Measurements from ENCODE around the gene SPTB.
"Not testable (repeated sequence)": the region's sequence is repeated elsewhere in the genome, so short reads cannot be mapped to it uniquely, and the experiment has no call there.

Gene SPTB

DNA sequence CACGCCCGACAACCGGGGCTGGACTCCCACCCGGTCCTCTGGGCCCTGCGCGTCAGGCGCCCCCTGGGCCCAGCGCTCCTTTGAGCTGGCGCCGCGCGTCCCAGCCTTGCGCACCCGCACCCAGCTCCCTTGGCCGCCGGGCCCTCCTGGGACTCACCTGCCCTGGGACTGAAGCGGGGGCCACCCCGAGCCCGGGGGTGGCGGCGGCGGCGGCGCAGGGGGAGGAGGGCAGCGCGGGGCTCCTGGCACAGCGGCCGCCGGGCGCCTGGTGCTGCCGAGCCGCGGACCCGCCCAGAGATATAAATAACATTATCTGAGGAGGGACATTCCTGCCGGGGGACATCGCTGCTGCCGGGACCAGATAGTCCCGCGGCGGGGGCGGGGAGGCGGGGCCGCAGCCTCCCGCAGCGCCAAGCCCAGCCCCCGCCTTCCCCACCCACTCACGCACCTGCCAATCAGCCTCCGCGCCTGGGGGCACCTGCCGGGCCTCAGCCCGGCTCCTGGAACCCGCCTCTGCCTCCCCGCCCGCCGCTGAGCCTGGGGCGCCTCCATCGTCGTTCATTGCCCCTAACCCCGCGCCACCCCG, at the start of gene SPTB:
TSS of gene SPTB (minus strand) at position 273 of the 586 bp plus-strand sequence. CDS start 56,813 bp downstream, outside the sequence.
- peak; percentile 66 to 72 for DNase-seq

DNA sequence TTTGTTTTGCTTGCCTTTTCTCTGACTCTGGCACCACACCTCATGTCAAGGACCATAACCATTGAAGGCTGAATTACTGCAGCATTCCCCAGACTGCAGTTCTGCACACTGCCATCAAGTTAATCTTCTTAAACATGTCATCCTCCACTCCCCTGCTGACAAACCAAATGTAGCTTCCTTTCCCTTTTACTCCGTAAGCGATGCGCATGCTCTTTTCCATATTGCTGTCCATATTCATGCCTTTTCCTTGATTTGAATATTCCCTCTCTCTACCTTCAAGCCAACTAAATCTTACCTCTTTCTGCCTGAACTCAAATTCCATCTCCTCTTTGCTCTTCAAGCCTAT, 49.3 kb upstream of the SPTB start:
- DNase-seq: no peak

DNA sequence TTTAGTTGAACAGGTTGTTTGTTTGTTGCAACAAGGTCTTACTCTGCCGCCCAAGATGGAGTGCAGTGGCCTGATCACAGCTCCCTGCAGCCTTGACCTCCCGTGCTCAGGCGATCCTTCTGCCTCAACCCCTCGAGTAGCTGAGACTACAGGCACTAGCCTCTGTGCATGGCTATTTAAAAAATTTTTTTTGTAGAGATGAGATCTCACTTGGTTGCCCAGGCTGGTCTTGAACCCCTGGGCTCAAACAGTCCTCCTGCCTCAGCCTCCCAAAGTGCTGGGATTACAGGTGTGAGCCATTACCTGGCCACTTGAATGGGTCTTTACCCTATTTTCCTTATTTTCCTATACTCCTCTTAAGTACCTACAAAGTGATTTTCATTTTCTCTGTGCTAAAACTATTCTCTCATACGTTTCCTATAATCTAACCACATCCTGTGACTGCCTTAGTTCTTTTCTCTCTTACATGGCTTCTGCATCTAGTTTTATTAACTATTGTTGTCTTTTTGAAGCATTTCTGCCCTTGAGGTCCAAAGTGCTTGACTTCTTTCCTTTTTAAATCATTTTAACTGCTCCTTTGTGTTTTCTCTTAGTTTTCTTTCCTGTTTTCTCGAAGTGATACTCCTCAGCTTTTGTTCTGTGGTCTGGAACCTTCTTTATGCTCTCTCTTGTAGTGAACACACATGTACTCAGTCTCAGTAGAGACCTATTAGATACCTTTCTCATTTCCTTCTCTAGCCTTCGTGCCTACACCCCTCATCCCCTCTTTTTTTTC, 48.7 kb upstream of the SPTB start:
- no peak for DNase-seq

DNA sequence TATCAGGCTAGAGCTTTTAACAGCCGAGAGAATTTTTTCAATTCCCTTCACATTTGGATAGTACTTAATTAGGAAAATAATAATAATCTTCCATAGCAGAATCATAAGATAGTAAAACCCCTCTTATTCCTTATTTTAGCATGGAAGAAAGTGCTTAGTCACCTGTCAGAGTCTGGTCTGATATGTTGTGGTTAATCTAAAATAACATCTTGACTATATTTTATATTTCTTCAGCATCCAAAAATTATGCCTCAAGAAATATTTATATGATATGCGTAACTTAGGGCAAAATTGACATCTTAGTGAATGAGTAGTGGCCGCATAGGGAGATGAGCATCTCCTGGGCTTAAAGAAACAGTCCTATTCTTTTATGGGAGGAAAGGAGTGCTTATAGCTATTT, 47.3 kb upstream of the SPTB start:
- DNase-seq: no peak

DNA sequence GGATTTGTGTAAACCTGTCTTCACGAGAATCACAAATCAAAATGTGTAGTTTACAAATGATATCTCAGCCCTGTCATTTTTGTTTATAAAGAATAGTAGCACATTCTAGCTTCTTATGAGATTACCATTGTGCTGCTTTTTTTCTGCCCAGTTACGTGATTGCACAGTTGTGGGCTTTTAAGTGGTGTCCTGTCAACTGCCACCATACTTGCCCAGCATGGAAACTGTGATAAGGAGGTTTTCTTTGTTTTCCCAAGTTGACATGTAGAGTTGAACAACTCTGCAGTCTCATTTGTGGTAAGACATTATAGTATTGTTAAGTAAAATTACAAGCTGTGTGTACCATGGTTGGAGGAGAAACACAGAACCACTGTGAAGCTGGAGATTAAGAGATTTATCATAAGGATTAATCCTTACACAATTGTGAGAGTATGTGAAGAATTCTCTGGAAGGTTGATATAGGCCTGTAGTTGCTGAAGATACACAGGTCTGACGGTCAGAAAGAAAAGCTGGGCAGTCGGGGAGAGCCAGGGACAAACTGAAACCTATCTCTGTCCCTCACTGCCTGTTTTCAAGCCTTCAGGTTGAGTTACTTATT, 46.8 kb upstream of the SPTB start:
- no peak for DNase-seq

DNA sequence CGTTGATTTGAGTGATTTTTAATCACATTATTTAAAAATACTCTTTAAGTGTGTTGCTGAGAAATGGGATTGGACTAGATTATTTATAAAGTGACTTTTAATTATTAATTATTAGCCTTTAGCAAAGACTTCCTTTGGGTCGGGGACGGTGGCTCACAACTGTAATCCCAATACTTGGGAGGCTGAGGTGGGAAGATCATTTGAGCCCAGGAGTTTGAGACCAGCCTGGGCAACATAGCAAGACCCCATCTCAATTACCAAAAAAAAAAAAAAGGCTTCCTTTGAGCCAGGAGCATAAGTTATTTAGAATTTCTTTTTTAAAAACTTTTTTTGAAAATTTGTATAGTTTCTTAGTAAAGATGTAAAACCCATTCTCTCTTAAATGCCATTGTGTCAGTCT, 43.3 kb upstream of the SPTB start:
- no peak for DNase-seq

DNA sequence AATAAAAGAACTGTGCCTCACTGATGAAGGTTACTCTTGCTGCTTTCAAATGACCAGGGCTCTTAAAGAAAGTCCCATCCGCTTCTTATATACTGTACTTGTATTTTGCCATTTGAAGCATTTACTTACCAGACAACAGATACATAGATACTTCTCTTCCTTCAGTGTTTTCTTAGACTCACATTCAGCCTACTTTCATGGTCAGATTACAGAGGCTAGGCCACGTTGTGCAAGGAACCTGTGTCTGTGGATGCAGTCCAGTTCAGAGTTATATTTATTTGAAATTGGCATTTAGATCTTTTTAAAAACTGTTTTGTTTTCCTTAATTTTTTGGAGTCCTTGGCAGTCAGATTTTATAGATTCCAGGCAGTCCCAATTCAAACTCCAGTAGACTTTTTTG, 40.8 kb upstream of the SPTB start:
- no peak for DNase-seq

DNA sequence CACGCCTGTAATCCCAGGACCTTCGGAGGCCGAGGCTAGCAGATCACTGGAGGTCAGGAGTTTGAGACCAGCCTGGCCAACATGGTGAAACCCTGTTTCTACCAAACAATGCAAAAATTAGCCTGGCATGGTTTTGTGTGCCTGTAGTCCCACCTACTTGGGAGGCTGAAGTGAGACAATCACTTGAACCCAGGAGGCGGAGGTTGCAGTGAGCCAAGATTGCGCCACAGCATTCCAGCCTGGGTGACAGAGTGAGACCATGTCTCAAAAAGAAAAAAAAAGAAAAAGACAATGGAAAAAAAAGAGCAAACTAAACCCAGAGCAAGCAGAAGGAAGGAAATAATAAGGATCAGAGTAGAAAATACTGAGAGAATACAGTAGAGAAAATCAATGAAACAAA, 39.9 kb upstream of the SPTB start:
- DNase-seq: no peak

DNA sequence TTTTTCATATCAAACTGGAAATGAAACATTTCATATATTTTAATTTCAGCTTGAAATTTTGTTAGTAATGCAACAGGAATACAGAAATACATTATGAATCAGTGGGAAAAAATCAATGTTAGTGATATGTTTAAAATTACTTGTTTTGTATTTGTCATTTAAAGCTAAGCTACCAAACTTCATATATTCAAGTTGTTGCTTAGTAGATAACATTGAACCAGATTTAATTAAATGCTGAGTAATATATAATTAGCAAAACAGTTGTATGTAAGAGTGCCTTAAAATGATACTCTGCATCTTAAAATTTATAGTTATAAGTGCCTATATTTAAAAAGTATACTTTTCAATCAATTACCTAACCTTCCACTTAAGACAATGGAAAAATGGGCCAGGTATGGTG, 39.5 kb upstream of the SPTB start:
- DNase-seq: no peak

DNA sequence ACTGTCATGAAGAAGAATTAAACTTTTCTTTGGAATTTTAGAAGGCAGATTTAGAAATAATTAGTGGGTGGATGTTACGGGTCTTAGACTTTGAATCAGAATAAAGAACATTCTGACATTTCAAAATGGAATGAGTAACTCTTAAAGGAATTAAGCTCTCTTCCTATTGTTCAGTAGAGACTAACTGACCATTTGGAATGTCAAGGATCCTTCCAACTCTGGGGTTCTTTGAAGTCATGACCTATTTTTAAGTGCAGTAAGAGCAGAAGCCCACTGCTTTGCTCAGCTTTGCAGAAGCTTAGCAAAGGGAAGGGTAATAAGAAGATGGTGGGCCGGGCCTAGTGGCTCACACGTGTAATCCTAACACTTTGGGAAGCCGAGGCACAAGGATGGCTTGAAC, 38.5 kb upstream of the SPTB start:
- no peak for DNase-seq

DNA sequence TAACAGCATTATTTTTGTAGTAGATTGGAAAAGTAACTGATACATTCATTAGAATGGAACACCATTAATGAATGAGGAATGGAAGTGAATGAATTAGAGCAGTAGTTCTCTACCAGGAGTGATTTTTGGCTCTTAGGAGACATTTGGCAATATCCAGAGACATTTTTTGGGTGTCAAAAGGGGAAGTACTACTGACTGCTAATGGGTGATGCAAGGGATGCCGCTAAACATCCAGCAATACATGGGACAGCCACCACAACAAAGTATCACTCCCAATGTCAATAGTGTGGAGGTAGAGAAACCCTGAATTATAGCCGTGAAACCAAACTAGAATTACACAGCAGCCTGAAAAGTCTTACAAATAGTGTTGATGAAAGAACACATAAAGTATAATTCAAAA, 36.1 kb upstream of the SPTB start:
- no peak for DNase-seq

DNA sequence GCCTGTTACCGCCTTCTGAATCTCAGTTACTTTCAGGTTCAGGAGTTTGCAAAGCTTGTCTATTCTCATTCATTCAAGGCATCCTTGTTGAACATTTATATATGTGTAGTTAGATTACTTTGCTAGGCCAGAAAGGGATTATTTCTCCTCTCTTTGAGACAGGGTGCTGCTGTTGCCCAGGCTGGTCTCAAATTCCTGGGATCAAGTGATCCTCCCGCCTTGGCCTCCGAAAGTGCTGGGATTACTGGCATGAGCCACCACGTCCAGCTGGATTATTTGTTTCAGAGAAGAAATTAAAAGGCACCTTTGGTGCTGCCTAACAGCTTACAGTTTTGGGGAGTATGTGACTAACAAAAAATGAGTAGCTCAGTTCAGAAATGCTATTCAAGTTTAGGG, 35.3 kb upstream of the SPTB start:
- DNase-seq: no peak

DNA sequence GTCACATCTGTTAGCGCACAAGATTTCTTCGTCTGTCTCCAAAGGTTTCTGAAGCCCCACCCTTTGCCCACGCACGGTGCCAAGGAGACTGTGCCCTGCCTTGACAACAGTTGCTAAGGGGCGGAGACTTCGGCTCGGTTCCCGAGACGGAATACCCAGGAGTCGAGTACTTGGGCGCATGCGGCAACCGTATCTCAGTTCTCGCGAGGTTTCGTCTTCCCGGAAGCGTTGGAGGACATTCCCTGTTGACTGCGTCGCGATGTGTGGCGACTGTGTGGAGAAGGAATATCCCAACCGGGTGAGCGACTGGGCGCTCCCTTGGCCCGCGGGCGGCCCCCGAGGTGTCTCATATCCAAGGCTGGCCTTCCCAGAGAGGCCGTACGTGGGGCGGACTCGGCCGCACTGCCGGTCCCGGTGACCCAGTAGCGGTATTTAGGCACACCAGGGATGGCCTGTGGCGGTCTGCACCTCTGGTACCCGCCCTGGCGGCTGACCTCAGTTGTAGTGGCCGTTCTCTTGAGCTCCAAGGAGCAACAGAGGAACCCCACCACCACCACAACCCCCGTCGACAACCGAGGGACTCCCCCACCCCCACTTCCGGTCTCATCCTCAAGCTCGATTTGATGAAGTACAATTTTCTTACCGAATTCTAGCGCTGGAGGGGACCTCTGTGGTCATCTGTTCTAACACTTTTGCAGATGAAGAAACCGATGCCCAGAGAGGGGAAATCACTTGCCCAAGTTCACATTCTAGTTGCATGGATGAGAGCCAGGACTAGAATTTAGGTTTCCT, 34.7 kb upstream of the SPTB start, which contains the start of gene CHURC1:
TSS of gene CHURC1 (plus strand) at position 219 of the 792 bp plus-strand sequence. CDS start at position 260, 41 bp downstream.
- DNase-seq: peak; percentile 98

DNA sequence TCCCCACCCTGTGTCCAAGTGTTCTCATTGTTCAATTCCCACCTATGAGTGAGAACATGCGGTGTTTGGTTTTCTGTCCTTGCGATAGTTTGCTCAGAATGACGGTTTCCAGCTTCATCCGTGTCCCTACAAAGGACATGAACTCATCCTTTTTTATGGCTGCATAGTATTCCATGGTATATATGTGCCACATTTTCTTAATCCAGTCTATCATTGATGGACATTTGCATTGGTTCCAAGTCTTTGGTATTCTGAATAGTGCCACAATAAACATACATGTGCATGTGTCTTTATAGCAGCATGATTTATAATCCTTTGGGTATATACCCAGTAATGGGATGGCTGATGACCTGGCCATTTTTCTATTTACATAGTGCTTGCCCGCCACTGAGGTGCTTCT, 33.8 kb upstream of the SPTB start:
- not testable (repeated sequence) for DNase-seq

DNA sequence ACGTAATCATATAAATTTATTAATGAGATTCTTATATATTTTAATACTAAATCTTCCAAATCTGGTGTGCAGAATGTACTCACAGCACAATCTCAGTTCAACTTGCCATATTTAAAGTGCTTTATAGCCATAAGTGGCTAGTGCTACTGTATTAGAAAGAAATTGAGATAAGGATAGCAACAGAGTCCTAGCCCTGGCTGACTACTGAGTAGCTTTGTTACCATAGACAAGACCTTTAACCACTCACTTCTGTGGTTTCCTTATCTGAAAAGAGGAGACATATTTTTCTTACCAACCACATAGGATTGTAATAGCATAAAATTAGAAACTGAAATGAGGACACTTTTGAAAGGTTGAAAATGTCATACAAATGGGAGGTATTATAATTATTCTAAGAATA, 32.6 kb upstream of the SPTB start:
- DNase-seq: no peak

DNA sequence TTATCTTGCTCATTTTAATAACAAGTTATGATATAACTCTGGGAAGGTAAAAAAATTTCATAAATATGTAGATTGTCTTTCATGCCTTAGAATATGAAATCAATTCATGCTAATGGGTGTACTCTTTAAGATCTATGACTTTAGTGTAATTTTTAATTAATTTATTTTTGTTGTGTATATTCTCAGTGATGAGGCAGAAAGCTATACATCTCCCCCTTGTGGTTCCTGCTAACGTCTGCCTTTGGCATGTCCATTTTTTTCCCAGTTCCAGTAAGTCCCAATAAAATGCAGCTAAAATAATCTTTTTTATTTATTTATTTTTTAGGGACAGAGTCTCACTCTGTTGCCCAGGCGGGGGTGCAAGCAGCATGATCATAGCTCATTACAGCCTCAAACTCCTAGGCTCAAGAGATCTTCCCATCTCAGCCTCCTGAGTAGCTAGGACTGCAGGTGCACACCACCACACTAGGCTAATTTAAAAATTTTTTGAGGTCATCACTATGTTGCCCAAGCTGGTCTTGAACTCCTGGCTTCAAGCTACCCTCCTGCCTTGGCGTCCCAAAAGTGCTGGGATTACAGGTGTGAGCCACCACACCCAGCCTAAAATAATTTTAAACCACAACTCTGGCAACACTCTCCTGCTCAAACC, 31.3 kb upstream of the SPTB start:
- no peak for DNase-seq

DNA sequence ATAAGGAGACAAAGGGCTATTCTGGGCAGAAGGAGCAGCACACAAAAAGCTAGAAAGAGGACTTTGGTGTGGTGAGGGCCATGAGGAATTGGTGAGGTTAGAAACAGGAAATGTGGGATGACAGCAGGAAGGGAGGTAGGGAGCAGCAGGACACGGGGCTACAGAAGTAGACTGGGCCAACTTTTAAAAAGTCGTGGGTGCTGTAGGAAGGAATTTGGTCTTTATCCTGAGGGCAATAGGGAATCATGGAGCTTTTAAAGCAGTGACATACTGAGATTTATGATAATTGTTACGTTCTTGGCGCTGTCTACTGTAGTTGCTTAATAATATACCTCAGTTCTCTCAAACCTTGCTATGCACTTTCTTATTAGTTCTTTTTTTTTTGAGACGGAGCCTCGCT, 26.3 kb upstream of the SPTB start:
- no peak for DNase-seq

DNA sequence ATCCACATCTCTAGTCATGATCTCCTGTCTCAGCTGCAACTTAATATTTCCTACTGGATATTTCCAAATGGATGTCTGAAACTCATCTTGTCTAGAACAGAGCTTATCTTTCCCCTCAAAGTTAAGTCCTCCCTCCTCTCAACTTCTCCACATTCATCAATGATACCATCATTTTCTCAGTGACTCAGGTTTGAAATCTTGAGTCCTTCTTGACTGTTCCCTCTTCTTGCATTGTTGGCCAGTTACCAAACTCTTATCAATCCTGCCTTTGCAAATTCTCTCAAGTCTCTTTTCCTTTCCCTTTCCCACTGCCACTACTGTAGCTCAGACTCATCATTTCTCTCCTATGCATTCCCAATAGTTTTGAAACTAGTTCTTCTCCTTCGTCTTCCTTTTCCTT, 20.3 kb upstream of the SPTB start:
- DNase-seq: no peak

DNA sequence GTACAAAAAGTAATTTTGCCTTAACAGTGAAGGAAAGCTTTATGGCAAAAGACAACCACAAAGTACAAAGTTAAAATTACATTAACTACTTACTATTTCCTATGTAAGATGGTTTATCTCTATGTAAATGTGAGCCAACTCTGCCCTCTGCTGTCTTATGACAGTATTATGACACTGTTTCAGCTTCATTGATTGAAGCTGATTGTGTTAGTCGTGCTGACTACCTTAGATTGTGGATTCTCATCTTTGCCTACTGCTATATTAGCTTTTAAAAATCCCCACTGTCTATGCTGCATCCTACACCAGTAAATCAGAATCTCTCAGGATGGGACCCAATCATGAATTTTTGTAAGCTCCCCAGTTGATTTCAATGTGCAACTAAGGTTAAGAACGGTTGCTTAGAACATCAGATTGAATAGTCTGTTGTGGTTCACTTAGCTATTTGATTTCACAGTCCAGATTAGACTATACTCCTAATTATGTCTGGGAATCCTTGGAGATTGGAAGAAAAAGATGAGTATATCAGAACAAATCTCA, 12.2 kb upstream of the SPTB start:
- peak in 1 of 2 experiments; percentile 4 for DNase-seq

DNA sequence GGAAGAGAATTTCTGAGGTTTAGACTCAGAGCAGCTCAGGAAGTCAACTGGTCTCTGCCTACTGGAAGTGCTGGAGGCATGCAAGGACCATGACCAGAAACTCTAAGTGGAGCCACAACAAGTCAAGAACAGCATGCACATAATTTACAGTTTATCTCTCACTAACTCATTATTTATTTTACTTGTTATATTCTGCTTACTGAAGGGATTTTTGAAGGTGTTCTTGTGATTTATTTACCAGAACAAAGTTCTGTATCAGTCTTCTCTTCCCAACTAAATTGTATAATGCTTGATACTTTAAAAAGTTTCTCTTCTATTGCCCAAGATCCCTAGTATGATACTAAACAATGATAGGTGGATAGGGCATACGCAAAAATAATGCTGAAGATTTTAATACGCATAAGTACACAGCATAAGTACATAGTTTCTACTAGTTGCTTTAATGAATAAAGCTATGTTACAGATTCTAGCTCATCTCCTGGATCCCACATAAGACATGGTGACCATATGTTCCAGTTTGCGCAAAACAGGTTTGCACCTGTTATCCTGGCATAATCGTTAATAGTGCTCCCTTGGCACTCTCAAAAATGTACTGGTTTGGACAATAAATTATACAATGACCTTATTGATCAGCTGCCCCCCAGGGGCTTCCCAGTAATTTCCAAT, 11.6 kb upstream of the SPTB start:
- no peak for DNase-seq

DNA sequence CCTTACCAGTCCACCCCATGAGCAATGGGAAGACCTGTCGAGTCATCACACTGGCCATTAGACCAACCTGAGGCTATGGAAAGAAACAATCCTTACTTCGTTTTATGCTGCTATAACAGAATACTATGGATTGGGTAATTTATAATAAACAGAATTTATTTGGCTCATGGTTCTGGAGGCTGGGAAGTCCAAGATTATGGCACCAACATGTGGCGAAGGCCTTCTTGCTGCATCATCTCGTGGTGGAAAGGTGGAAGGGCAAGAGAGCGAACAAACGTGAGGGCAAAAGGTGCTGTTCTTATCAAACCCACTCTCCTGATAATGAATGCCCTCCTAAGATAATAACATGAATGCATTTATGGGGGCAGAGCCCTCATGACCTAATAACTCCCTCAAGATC, 9.6 kb upstream of the SPTB start:
- DNase-seq: no peak

DNA sequence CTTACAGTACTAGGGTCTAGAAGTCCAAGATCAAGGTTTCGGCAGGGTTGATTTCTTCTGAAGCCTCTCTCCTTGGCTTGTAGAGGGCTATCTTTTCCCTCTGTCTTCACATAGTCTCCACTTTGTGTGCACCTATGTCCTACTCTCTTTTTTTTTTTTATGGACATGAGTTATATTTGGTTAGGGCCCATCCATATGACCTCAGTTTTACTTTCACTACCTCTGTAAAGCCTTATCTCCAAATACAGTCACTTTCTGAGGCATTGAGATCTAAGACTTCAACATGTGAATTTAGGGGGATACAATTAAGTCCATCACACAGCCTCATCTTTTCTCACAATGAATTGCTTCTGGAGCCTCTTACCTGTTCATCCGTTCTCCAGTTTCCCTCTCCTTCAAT, 5.9 kb upstream of the SPTB start:
- no peak for DNase-seq

Data from activated CD4-positive, alpha-beta T cell treated with anti-CD3 and anti-CD28 coated beads, Interleukin-2, amount 50 U/mL, for 4 hours (primary cell).